GM12878 (cell line): Measurements from ENCODE around the gene SYTL1. TPM values are rescaled to one million over a fixed set of nuclear protein-coding genes. Genes with fewer than 3 reads are reported as not detected.

Experiments used
- ATAC-seq: fragments of 200-7000 bp; cut with Tn5 transposase; 3 replicates; pipeline ENCODE4 v1.9.1; 2020; ENCODE audit warnings: mild to moderate bottlenecking, moderate library complexity
- BruUV-seq: library from RNA; stranded (reverse); fragments of 400-500 nt; replicated peaks from 2 replicates; lab custom pipeline; 2021; lab: Mats Ljungman, UMichigan
- CTCF ChIA-PET: fragments of 300-600 bp; sonication (Branson Sonifier 250); formaldehyde crosslinking; extraction: SDS; loops from one replicate; lab custom pipeline; 2021; ENCODE audit warnings: inconsistent platforms; lab: Yijun Ruan, JAX
- POLR2A ChIA-PET: fragments of 350-600 bp; formaldehyde crosslinking; extraction: SDS; loops from one replicate; lab custom pipeline; 2021; ENCODE audit warnings: inconsistent platforms; lab: Charles Lee
- RAD21 ChIA-PET: fragments of 300-600 bp; sonication (Branson Sonifier 250); formaldehyde crosslinking; loops from one replicate; lab custom pipeline; 2023; ENCODE audit warnings: antibody characterized with exemption; ENCODE audit not compliant: unreplicated experiment; lab: Charles Lee
- SMC1A ChIA-PET: fragments of 300-600 bp; sonication (Branson Sonifier 250); formaldehyde crosslinking; loops from one replicate; lab custom pipeline; 2023; ENCODE audit not compliant: unreplicated experiment, uncharacterized antibody; lab: Charles Lee
- DNase-seq: peaks from one replicate; pipeline ENCODE4 v3.0.0-alpha.2; 2011; ENCODE audit warnings: low read depth, low spot score
- FAIRE-seq: peaks from 3 replicates; lab custom pipeline; 2011; peaks lifted over from hg19 to GRCh38; lab: Jason Lieb, UNC
- H2AFZ ChIP-seq: 2 replicates; pipeline ENCODE4 v1.6.0; 2011; ENCODE audit warnings: low read depth, low read length, control low read depth; ENCODE audit not compliant: control insufficient read depth
- H3K27ac ChIP-seq: 2 replicates; pipeline ENCODE4 v1.5.1; 2011; ENCODE audit warnings: control low read depth; ENCODE audit not compliant: control insufficient read depth, insufficient read depth
- H3K27me3 ChIP-seq, 2 experiments: replicated peaks in 1 of 2; 2 replicates each; pipeline versions ENCODE4 v1.6.0 to v1.6.1; 2011; ENCODE audit warnings: low read length in 1 of 2; ENCODE audit not compliant: control insufficient read depth in 2 of 2, insufficient read depth in 2 of 2
- H3K36me3 ChIP-seq, 2 experiments: 2 replicates each; pipeline ENCODE4 v1.5.1; 2011; ENCODE audit warnings: low read length in 1 of 2; ENCODE audit not compliant: control insufficient read depth in 2 of 2, insufficient read depth in 2 of 2
- H3K4me1 ChIP-seq: 2 replicates; pipeline ENCODE4 v1.6.1; 2011; ENCODE audit warnings: mild to moderate bottlenecking, low read length, moderate library complexity, mixed read lengths; ENCODE audit not compliant: control insufficient read depth, insufficient read depth
- H3K4me2 ChIP-seq: 2 replicates; pipeline ENCODE4 v1.6.0; 2011; ENCODE audit warnings: control low read depth; ENCODE audit not compliant: control insufficient read depth, insufficient read depth
- H3K4me3 ChIP-seq: fragments of 200-600 bp; sonication (generic); 2 replicates; pipeline ENCODE4 v1.5.1; 2016
- H3K79me2 ChIP-seq: 2 replicates; pipeline ENCODE4 v1.6.0; 2011; ENCODE audit warnings: low read length; ENCODE audit not compliant: control insufficient read depth, insufficient read depth
- H3K9ac ChIP-seq: 2 replicates; pipeline ENCODE4 v1.8.0; 2011; ENCODE audit warnings: low read length, control low read depth, mixed read lengths; ENCODE audit not compliant: control insufficient read depth, insufficient read depth
- H3K9me3 ChIP-seq: replicated peaks from 3 replicates; pipeline ENCODE4 v1.5.1; 2011; ENCODE audit warnings: mild to moderate bottlenecking, low read length; ENCODE audit not compliant: control insufficient read depth, insufficient read depth
- H4K20me1 ChIP-seq: 2 replicates; pipeline ENCODE4 v1.6.0; 2011; ENCODE audit not compliant: control insufficient read depth, insufficient read depth
- FOXM1 ChIP-seq: IDR thresholded peaks from 2 replicates; pipeline ENCODE4 v1.6.1; 2012; ENCODE audit warnings: low read depth, mild to moderate bottlenecking, inconsistent platforms, low read length, moderate library complexity
- POU2F2 ChIP-seq: IDR thresholded peaks from 3 replicates; pipeline ENCODE4 v1.6.1; 2011; ENCODE audit warnings: low read depth, mild to moderate bottlenecking, low read length, borderline replicate concordance
- WGBS: methylation state at CpG from one replicate; pipeline ENCODE4 v1.1.6; 2016; ENCODE audit warnings: low lambda C conversion rate; ENCODE audit not compliant: insufficient replicate concordance, insufficient coverage; ENCODE audit errors: missing lambda C conversion rate; 5-methylcytosine and 5-hydroxymethylcytosine counted together
- in situ Hi-C: fragments of 300-500 bp; cut with MboI; formaldehyde crosslinking; loops from 9 replicates; pipeline ENCODE4 v1.14.3; 2018; ENCODE audit warnings: mixed read lengths
- intact Hi-C: fragments of 100-400 bp; cut with micrococcal nuclease; formaldehyde crosslinking; loops from one replicate; pipeline ENCODE4 v1.14.2; 2022; ENCODE audit not compliant: unreplicated experiment
- polyA plus RNA-seq, 11 experiments: library from polyadenylated mRNA; depleted of rRNA in 4 of 11; unstranded in 6 of 11; stranded (reverse) in 5 of 11; fragments of >200 nt; fragmentation: Nextera tagmentation in 4 of 11; fragmentation: Illumina TruSeq in 1 of 11; extraction: Ambion mirVana in 4 of 11; extraction: Trizol in 1 of 11; gene quantifications; 1 replicate in 1 of 11; 2 replicates in 10 of 11; pipeline versions ENCODE4 v1.2.1 to v1.2.3, GENCODE V29; 2011 to 2016; ENCODE audit warnings: inconsistent platforms in 2 of 11, missing spikeins in 2 of 11, low read depth in 1 of 11
- total RNA-seq, 4 experiments: library from RNA; depleted of rRNA in 3 of 4; stranded (reverse); fragments of >200 nt in 3 of 4; fragmentation: Illumina TruSeq in 1 of 4; extraction: Trizol in 1 of 4; gene quantifications; 2 replicates each; pipeline versions ENCODE4 v1.2.1 to v1.2.3, GENCODE V29; 2013 to 2021
- TF ChIP-seq, protein P1 (sequence below): fragments of 450-650 bp; IDR thresholded peaks from 2 replicates; pipeline ENCODE4 v1.6.1; 2017; ENCODE audit warnings: antibody characterized with exemption, mild to moderate bottlenecking, moderate library complexity

The SYTL1 gene
- total and polyA plus RNA-seq, 10 of the 15 experiments (the other 5 are each of a cell fraction or from before 2014, with no cell fraction given): 0.72 to 45.6 (median 14.8) TPM

DNA sequence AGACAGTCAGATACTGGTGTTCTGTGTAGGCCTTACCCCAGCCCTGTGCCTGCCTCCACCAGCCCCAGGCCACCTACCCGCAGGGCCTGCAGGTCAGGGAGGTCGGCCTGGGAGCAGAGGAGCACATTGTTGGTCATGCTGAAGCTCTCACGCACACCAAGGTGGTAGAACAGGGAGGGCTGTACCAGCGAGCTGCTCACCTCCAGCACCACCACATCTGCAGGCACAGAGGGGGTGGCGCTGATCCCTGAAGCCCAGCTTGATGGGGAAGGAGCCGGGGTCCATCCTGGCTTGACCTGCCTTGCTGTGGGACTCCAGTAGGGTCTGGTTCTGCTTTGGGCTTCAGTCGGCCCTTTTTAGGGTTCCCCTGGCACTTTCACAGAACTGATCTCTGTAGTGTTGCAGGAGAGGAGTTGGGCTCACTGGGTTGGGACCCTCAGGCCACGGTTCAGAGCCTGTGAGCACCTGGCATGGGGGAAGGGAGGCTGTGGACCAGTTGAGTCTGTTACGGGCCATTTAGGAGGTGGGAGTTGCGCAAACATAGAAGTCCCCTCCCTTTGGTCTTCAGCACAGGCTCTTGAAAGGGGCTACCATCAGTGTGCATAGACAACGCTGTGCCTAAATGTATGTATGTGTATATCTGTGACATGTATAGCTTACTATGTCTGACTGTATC is 23.0 kb downstream of the SYTL1 start:
- peak overlapping the region; percentile 88 for H3K4me2 ChIP-seq
- ChIA-PET POLR2A (interaction anchor here (0.8 to 1.5 kb wide), 5 partner anchors 23 to 74 kb away, joined by 3 to 4 read pairs (median 3); partner anchors contain the start of gene SYTL1), SMC1A (interaction anchor here (0.6 to 3.3 kb wide), 9 partner anchors 8 to 265 kb away, joined by 3 to 27 read pairs (median 4); partner anchors contain the start of gene SYTL1), RAD21 (interaction anchor here (1.1 to 2.1 kb wide), 11 partner anchors 7 to 242 kb away, joined by 3 to 16 read pairs (median 6); partner anchors contain the start of genes AHDC1 and CD164L2), CTCF (interaction anchor here (0.9 to 4.7 kb wide), 18 partner anchors 9 to 242 kb away, joined by 3 to 40 read pairs (median 5); no protein-coding TSS in a partner anchor)
- in situ Hi-C loops (no loop called here), intact Hi-C loops (loop anchor here (5.0 kb wide), 1 partner anchor 43 kb away; the partner anchor contains the start of gene TMEM222)
- H3K4me3 ChIP-seq: no peak overlapping the region
- H3K27ac ChIP-seq: no peak overlapping the region
- no TSS peak for BruUV-seq
- H3K9ac ChIP-seq: no peak overlapping the region
- H3K36me3 ChIP-seq: no peaks in the 10 kb centered on the region
- WGBS: 62% methylated on average over 11 of the region's 11 CpGs
- no peaks in the 10 kb centered on the region for H3K79me2 ChIP-seq
- H3K9me3 ChIP-seq: no peaks in the 10 kb centered on the region
- H4K20me1 ChIP-seq: no peaks in the 10 kb centered on the region; the same call in 1 of the 2 replicates
- peak overlapping the region; percentile 90 for H2AFZ ChIP-seq
- DNase-seq (no peak), FAIRE-seq (no peak), ATAC-seq (peak; percentile 5; the same call in 2 of the 3 replicates)
- H3K27me3 ChIP-seq: no peaks in the 10 kb centered on the region
- peaks cover 16% of the 10 kb centered on the region for H3K4me1 ChIP-seq
- TF ChIP-seq, protein P1, sequence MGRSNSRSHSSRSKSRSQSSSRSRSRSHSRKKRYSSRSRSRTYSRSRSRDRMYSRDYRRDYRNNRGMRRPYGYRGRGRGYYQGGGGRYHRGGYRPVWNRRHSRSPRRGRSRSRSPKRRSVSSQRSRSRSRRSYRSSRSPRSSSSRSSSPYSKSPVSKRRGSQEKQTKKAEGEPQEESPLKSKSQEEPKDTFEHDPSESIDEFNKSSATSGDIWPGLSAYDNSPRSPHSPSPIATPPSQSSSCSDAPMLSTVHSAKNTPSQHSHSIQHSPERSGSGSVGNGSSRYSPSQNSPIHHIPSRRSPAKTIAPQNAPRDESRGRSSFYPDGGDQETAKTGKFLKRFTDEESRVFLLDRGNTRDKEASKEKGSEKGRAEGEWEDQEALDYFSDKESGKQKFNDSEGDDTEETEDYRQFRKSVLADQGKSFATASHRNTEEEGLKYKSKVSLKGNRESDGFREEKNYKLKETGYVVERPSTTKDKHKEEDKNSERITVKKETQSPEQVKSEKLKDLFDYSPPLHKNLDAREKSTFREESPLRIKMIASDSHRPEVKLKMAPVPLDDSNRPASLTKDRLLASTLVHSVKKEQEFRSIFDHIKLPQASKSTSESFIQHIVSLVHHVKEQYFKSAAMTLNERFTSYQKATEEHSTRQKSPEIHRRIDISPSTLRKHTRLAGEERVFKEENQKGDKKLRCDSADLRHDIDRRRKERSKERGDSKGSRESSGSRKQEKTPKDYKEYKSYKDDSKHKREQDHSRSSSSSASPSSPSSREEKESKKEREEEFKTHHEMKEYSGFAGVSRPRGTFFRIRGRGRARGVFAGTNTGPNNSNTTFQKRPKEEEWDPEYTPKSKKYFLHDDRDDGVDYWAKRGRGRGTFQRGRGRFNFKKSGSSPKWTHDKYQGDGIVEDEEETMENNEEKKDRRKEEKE: 0 out of 2 replicates have a peak, but pooled peaks have one; percentile 5
- TF ChIP-seq POU2F2 (0 out of 3 replicates have a peak, but pooled peaks have one; percentile 15), FOXM1 (no peak)
